NCI-H510A treated with DMSO at 0.1 percent for 48 hours (cell line): ENCODE data around the gene NUP62.
"Not testable (repeated sequence)": the region's sequence is repeated elsewhere in the genome, so short reads cannot be mapped to it uniquely, and the experiment has no call there.

ENCODE experiments used
- DNase-seq: peaks from one replicate; lab custom pipeline; 2025; lab: John Stamatoyannopoulos, UW

NUP62 gene

DNA sequence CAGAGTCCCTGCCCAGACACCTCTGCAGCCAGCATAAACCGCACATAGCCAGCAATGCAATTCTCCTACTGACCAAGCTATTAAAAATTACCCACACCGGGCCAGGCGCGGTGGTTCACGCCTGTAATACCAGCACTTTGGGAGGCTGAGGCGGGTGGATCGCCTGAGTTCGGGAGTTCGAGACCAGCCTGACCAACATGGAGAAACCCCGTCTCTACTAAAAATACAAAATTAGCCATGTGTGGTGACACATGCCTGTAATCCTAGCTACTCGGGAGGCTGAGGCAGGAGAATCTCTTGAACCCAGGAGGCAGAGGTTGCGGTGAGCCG, 4.5 kb downstream of the NUP62 start:
- DNase-seq, result not testable (repeated sequence)

DNA sequence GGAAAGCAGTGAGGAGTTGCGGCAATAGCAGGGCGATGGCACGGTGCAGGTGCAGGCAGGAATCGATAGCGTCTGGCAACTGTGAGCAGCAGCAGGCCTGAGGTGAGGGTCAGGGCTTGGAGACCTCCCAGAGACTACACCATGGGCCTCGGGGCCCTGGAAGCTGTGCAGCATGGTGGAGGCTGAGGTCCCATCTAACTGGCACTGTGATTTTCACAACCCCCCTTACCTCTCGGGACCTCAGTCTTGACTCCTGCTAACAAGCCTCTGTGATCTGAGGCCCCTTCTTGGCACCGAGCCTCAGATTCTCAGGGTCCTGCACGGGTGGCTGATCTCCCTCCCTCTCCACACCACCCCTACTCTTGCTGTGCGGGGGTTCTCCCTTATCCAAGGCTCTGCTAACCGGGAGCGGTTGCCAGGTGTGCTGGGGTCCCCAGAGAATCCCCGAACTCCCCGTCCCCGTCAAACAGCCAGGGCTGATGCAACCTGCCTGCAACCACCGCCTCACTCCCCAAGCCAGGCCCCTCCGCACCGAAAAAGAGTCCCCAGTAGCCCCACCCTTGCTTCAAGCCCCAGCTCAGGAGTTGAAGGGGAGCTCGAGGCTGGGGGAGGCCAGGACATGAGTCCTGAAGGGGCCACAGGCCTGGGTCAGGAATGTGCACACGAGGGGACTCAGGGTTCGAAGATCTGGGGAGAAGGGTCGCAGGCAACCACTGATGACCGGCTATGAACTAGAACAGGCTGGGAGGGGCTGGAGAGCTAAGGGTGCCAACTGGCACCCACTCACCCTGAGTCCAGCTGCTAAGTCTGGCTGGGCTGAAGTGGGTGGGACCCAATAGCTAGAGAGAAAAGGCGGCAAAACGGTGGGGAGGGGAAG, 5.1 kb downstream of the NUP62 start:
- DNase-seq, result no peak

DNA sequence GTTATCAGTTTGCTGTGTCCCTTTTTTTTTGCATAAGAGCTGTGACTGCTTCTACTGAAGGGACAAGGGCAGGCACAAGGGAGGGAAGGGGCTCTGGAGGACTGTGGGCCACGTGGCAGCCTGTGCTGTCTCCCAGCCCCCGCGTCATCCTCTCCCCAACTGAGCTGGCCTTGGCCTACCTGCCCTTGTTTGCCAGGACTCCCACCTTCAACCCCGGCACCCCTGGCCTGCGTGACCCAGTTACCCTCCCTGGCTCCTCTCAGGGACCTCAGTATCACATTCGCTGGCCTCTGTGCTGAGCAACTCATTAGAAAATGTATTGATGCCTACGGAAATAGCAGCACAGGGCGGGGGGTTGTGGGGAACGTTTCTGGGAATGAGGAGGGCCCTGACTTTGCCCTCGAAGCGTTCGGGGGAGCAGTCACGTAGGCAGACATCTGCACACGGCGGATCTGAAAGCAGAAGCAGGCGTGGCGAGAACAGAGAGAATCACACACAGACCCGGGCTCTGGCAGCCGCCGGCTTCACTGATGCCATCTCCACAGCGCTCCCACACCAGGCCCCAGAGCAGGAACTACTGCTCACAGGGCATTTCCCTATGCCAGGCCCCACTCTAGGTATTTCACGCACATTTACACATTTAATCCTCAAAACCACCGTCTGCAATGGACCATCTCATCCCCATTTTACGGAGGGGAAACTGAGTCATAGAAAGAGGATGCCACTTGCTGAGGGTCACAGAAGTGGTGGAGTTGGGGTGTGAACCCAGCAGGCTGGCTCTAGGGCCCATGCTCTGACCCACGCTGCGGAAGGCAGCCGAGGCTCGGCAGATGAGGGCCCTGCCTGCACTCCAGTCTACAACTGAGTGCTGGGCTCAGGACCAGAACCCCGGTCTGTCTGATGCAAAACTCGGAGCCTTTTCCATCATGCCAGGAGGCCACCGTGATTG, 6.0 kb downstream of the NUP62 start:
- no peak for DNase-seq

DNA sequence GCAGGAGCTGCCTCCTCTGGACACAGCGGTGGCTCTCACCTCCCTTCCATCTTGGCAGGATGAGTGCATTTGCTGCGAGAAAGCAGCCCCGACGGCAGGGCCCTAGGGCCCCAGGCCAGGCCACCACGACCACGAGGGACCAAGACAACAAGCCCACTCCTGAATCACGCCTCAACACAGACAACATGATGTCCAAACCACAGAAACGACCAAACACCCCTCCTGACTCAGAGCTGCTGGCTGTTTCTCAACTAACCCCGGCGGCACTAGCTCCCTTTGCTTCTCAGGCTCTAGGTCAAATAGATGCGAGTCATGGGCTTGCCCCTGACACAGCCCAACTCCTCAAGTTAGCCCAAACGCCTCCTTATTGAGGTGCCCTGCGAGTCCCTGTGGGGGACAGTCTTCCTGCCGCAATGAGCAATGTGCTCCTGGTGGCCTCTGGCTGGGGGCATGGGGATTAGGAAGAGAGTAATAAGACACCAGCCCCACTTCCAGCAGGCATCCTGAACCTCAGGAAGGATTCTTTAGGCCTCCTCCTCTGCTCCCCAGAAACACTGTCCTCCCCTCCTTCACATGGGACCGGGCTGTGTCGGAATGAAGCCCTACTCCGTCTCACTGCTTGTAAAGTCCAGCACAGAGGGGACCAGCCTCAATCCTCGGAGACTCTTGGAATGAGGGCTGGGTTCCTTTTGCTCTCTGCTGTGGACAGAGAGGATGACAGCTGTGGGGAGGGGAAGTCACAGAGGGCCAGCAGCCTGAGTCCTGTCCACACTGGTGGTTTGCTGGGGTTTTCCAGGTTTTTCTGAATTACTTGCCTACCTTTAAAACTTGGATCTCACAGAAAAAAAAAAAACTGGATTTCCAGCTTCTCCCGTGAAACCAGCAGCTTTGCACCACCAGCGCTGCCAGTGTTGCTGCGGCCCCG, 7.2 kb downstream of the NUP62 start:
- no peak for DNase-seq

DNA sequence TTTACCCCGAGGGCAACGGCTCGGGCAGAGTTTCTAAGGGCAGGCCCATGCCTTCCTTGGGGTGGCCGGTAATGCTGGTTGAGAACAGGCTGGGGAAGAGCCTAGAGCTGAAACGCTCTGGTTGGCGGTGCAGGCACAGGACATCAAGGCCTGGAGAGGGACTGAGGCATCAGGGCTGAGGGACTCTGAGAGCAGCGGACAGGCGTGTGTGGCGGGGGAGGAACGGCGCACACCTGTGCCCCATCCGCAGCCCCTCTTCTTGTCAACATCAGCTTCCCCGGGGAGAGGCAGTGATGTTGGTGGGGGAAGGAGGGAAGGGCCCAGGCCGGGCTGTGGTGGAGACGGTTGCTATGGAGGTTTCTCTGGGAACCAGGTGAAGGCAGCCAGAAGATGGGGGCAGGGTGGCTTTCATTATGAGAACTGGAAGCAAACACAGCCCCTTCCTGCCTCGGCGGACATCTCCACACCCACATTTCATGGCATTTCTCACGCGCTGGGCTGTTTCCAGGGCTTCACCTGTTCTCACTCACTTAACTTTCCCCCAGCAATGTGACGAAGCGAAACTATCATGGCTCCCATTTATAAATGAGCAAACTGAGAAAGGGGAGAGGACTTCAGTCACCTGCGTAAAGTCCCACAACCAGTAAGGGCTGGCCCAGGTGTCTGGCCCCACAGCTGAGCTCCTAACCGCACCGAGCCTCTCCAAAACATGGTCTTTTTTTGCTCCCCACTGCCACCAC, 8.5 kb downstream of the NUP62 start:
- no peak for DNase-seq

DNA sequence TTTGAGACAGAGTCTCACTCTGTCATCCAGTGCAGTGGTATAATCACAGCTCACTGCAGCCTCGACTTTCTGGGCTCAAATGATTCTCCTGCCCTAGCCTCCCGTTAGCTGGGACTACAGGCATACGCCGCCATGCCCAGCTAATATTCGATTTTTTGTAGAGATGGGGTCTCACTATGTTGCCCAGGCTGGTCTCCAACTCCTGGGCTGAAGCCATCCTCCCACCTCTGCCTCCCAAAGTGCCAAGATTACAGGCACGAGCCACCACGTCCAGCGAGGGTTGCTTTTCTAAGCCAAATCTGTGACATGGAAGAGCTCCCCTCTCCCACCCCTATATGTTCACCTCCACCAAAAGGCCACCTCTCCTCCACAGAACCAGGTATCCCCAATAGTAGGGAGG, 11.2 kb downstream of the NUP62 start:
- DNase-seq, result no peak

DNA sequence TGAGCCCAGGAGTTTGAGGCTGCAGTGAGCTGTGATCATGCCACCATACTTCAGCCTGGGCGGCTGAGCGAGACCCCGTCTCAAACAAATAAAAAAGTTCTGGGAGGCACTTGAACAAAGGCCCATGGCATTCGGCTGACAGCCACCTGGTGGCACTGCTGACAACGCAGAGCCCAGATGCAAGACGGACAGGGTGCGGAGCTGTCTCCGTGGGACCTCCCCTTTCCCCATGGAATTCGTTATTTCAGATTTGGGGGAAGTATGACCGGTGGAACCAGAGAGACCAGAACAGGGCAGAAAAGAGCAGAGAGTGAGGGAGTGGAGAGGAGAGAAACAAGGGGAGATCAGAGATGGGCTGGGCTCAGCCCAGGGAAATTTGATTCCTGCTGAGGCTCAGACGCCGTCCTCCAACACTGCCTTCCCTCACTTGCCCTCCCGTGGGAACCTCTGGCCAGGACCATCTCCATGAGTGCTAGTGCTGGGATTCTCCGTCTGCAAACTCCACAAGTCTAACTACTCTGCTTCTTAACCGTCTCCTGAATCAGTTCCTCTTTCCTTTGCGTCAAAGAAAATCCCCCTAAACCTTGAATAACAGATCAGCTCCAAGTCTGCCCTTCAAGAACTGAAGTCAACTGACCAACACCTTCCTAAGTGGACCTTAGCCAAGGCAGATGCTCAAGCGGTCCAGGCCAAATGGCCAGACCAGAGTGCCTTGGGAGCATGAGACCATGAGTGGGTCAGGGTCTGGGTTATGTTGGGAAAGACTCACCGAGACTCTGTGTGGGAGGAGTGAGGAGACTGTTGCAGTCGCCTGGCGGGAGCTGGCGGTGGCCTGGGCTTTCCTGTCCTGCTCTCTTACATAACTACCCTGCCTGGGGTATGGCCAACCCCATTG, 12.2 kb downstream of the NUP62 start:
- no peak for DNase-seq

DNA sequence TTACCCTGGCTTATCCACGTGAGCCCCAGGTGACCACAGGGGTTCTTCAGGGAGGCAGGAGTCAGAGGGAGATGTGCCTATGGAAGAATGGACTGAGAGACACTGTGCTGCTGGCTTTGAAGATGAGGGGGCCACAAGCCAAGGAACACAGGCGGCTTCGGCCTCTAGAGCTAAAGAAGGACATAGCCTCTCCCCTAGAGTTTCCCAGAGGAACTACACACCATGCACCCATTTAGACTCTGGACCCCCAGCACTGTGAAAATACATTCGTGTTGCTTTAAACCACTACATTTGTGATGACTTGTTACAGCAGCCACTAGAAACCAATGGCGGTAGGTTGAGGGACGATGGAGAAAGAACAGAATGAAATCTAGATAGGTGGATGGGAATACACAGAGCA, 14.0 kb downstream of the NUP62 start:
- DNase-seq, result no peak

DNA sequence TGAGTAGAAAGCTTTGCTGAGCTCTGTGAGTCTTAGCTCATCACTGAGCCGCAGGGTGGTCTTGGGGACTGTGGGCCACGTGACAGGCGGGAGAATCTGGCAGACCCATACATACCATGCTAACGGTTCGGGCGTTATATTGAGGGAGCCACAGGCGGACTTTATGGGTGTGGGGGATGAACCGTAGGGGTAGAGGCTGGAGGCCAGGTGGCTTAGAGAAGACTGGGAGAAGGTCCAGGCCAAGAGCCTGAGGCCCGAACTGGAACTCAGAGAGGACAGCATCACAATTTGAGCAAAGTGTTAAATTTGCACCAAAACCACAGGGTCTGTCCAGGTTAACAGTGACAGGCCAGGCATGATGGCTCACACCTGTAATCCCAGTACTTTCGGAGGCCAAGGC, 15.6 kb downstream of the NUP62 start:
- no peak for DNase-seq

DNA sequence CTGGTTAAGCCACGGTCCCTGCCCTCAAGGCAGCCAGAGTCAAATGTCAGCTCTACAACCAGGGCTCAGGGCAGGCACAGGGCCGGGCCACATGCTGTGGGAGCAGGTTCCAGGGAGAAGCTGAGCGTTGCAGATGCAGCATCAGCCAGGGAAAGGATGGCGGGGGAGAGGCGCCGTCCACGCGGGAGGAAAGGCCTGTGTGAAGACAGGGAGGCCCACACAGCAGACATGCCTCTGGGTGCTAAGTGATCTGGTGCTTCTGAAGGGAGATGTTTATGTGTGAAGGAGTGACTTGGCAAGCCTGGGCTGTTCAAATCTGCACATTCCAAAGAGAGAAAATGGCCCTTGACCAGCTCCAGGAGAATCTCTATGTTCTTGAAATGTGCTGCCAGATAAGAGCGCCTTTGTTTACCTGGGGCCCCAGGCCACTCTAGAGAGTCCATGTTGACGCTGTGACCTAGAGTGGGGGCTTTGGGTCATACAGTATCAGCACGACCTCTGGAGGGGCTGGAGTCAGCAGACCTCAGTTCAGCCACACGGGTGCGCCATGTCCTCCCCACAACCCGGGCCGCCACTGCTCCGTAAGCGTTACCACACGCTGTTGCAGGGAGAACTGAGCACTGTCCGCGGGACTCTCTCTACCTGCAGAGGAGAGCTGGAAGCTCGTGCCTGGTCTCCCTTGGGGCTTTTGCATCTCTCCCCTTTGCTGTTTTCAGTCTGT, 16.2 kb downstream of the NUP62 start:
- no peak for DNase-seq

DNA sequence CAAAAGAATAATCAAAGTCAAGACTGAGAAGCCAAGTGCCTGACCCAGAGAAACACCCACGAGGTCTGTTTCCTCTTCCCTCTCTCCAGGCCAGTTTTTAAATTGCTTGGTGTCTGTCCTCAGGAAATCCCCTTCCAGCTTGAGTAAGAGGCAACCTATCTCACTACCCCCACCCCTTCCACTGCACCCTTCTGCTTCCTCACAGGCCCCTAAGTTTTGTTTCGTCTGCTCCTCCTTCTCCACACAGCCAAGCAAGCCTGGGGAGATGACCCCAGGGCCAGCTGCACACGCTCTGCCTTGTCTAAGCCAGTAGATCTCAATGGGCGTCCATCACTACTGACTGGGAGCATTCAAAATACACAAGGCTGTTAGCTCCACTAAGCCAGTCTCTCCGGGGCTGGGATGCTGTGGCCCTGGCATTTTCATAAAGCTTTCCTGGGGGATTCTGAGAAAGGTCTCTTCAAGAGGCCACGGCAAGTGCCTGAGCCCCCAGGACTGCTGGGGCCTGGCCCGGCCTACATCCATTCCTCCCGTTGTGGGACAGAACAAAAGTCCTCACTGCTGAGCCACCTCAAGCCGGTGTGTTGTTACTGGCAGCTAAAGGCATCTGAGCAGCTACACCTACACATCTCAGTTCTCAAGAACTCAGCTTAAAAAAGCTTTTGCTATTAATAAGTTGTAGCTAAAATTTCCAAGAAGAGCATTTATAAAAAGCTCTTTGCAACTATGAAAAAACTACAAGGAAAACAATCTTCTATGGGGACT, 17.7 kb downstream of the NUP62 start:
- DNase-seq, result no peak

DNA sequence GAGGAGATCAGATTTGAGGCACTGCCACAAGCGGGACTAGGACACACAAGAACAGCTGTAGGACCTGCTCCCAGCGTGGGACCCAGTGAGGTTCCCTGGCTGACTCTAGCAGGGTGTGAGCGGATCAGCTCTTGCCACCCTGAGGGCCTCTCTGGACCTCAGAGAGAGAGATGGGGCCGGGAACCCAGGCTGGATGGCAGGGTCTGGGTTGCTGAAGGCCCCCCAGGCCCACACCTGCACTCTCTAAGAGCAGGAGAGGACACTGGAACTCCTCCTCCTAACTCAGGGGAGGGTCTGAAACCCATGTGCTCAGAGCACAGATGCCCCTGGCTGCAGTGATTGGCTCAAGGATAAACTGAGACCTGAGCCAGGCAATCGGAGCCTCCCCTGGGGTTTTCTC, 19.1 kb downstream of the NUP62 start:
- DNase-seq, result no peak

DNA sequence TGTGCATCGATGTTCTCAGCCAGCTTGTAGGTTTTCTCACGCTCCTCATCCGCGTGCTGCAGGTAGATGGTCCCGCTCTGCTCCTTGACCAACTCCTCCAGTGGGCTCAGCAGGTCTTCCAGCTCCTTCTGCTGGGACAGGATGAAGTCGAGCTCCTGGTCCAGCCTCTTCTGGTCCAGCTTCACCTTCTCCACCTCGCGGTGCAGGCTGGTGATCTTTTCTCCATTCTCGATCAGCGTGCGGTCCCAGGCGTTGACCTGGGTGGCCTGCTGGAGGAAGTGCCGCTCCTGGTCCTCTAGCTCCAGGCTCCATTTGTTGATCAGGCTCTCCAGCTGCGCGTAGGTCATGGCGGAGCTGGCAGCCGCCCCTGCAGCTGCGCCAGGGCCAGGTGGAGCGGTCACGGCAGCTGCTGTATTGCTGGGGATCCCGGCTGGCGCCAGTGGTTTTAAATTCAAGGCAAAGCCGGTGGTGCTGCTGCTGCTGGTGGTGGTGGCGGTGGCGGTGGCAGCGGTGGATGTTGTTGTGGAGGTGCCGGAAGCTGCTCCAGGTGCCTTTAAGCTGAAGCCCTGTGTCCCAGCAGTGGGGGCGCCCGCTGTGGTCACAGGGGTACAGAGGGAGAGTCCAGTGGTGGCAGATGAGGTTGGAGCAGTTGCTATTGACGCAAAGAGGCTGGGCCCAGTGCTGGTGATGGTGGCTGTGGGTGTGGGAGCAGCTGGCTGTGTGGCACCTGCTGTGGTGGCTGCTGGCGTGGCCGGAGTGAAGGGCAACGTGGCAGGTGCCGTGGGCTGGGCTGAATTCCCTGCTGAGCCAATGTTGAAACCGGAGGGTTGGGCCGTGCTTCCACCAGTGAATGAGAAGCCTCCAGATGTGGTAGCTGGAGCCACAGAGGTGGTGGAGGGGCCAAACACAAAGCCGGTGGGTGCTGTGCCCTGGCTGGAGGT, 20.6 kb downstream of the NUP62 start:
- no peak for DNase-seq

DNA sequence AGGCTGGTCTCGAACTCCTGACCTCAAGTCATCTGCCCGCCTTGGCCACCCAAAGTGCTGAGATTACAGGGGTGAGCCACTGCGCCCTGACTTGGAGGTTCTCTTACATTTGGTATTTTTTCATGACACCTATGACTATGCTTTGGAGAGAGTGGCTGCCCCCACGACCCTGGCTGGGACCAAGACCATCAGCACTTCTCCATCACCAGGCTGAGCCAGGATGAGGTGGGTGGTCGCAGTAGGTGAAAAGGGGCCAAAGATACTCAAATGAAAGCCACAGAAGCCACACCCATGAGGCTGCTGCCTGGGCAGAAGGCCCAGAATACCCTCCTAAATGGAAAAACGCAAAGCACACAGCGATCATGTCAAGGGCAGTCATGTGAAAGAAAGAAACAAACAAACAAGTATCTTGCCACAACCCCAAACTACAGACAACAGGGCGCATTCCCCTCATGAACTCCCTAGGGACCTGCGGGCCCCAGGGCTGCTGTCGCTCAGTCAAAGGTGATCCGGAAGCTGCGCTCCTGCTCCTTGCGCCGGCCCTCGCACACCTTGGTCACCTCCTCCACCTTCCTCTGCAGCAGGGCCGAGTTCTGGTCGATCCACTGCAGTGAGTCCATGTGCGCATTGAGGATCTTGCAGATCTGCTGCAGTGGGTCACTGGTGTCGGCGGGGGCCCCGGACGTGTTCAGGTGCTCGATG, 21.4 kb downstream of the NUP62 start:
- DNase-seq, result no peak

DNA sequence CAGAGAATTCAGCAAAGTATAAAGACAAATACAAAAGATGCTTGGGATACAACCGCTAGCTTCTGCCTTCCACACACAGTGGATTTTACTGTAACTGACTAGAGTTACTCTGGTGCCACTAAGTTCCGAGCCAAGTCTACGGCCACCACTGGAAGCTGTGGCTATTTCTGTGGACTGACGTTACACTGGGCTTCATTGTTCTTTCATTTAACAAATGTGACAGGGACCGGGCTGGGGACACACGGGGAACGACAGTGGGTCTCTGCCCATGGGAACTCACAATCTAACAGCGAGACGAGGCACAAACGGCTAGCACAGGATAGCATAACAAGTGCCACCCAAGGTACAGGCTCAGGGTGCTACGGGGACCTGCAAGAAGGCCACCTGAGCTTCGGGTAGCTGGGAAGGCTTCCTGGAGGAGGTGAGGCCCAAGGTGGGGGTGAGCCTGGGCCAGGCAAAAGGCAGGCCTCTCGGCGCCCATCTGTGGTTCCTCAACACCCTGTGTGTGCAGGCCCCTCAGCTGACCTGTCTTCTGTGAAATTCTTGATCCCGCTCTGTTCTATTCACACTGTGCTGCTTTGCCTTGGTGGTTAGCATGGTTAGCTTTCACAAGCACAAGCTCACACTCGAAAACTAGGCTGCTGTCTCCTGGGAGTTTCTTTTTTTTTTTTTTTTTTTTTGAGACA, 22.3 kb downstream of the NUP62 start:
- no peak for DNase-seq

DNA sequence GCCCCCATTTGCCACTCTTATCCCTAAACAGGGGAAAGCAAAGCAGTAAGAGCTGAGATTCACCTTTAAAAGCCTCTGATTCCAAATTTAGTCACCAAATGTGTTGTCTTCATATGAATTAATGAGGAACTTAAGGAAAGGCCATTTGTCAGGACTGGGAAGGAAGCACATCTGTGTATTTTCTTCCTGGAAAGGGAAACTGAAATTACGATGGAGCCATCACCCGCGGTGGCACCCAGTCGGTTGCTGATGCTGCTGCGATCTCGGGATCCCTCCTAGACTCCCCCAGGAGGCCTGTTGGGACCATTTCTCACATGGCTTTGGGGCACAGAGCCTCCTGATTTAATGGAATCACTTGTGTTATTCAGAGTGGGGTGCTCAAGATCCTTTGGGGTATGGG, 25.2 kb downstream of the NUP62 start:
- DNase-seq, result no peak
